ENCODE results near the gene CSTF2T. TPM values are rescaled to one million over a fixed set of nuclear protein-coding genes. Genes with fewer than 3 reads are reported as not detected.

Gene CSTF2T
- total RNA-seq, 1 experiment from 2014 or later = 27.5 TPM

DNA sequence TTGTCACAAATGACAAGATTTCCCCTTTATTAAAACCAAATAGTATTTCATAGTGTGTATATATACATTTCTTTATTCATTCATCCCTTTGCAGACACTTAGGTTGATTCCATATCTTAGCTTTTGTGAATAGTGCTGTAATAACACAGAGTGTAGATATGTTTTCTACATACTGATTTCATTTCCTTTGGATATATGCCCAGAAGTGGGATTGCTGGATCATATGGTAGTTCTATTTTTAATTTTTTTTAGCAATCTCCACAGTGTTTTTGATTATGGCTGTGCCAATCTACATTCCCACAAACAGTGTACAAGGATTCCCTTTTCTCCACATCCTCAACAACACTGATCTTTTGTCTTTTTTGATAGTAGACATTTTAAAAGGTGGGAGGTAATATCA lies 46.4 kb downstream of the CSTF2T start:
- H3K27me3 Mint-ChIP-seq (ENCODE audit: low read depth) = no peaks in the 10 kb centered on the region
- POLR2A ChIA-PET = no interaction called here
- no peak overlapping the region for H3K4me3 Mint-ChIP-seq
- CTCF ChIA-PET = no interaction called here
- H3K27ac Mint-ChIP-seq = no peak overlapping the region
- H3K4me1 Mint-ChIP-seq = peaks cover 2% of the 10 kb centered on the region
- no peaks in the 10 kb centered on the region for H3K9me3 Mint-ChIP-seq
- DNase-seq (ENCODE audit: low spot score) (no peak), ATAC-seq (no peak)
- H3K36me3 Mint-ChIP-seq = no peaks in the 10 kb centered on the region
- TF ChIP-seq ZSCAN18 (CRISPR knock-in tag; IDR thresholded peaks at IDR 0.05) (no peak), ZNF138 (CRISPR knock-in tag; conservative IDR thresholded peaks at IDR 0.05) (no peak), ZNF423 (CRISPR knock-in tag; IDR thresholded peaks at IDR 0.05) (no peak), EMX1 (CRISPR knock-in tag; IDR thresholded peaks at IDR 0.05) (no peak), TP53 (CRISPR knock-in tag; IDR thresholded peaks at IDR 0.05) (no peak), ZNF425 (CRISPR knock-in tag; conservative IDR thresholded peaks at IDR 0.05) (no peak), ZNF263 (CRISPR knock-in tag; IDR thresholded peaks at IDR 0.05; ENCODE audit: low read depth) (no peak), ATF2 (CRISPR knock-in tag; IDR thresholded peaks at IDR 0.05; ENCODE audit: borderline replicate concordance, low read depth) (no peak), OVOL2 (CRISPR knock-in tag; IDR thresholded peaks at IDR 0.05; ENCODE audit: borderline replicate concordance) (no peak), RELA (CRISPR knock-in tag; IDR thresholded peaks at IDR 0.05; ENCODE audit: borderline replicate concordance) (no peak), ZBTB43 (CRISPR knock-in tag; IDR thresholded peaks at IDR 0.05) (no peak), NFATC4 (CRISPR knock-in tag; IDR thresholded peaks at IDR 0.05) (no peak), E2F1 (CRISPR knock-in tag; IDR thresholded peaks at IDR 0.05) (no peak), CREB1 (CRISPR knock-in tag; IDR thresholded peaks at IDR 0.05) (no peak), SOX15 (CRISPR knock-in tag; IDR thresholded peaks at IDR 0.05) (no peak), ZNF317 (CRISPR knock-in tag; IDR thresholded peaks at IDR 0.05; ENCODE audit: borderline replicate concordance, low read depth) (no peak), GRHL2 (CRISPR knock-in tag; IDR thresholded peaks at IDR 0.05; ENCODE audit: insufficient replicate concordance, severe bottlenecking) (no peak)
- TF ChIP-seq, protein P1, sequence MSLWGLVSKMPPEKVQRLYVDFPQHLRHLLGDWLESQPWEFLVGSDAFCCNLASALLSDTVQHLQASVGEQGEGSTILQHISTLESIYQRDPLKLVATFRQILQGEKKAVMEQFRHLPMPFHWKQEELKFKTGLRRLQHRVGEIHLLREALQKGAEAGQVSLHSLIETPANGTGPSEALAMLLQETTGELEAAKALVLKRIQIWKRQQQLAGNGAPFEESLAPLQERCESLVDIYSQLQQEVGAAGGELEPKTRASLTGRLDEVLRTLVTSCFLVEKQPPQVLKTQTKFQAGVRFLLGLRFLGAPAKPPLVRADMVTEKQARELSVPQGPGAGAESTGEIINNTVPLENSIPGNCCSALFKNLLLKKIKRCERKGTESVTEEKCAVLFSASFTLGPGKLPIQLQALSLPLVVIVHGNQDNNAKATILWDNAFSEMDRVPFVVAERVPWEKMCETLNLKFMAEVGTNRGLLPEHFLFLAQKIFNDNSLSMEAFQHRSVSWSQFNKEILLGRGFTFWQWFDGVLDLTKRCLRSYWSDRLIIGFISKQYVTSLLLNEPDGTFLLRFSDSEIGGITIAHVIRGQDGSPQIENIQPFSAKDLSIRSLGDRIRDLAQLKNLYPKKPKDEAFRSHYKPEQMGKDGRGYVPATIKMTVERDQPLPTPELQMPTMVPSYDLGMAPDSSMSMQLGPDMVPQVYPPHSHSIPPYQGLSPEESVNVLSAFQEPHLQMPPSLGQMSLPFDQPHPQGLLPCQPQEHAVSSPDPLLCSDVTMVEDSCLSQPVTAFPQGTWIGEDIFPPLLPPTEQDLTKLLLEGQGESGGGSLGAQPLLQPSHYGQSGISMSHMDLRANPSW (CRISPR knock-in tag; conservative IDR thresholded peaks at IDR 0.05; ENCODE audit: low read depth) = no peak
- TF ChIP-seq, protein P2, sequence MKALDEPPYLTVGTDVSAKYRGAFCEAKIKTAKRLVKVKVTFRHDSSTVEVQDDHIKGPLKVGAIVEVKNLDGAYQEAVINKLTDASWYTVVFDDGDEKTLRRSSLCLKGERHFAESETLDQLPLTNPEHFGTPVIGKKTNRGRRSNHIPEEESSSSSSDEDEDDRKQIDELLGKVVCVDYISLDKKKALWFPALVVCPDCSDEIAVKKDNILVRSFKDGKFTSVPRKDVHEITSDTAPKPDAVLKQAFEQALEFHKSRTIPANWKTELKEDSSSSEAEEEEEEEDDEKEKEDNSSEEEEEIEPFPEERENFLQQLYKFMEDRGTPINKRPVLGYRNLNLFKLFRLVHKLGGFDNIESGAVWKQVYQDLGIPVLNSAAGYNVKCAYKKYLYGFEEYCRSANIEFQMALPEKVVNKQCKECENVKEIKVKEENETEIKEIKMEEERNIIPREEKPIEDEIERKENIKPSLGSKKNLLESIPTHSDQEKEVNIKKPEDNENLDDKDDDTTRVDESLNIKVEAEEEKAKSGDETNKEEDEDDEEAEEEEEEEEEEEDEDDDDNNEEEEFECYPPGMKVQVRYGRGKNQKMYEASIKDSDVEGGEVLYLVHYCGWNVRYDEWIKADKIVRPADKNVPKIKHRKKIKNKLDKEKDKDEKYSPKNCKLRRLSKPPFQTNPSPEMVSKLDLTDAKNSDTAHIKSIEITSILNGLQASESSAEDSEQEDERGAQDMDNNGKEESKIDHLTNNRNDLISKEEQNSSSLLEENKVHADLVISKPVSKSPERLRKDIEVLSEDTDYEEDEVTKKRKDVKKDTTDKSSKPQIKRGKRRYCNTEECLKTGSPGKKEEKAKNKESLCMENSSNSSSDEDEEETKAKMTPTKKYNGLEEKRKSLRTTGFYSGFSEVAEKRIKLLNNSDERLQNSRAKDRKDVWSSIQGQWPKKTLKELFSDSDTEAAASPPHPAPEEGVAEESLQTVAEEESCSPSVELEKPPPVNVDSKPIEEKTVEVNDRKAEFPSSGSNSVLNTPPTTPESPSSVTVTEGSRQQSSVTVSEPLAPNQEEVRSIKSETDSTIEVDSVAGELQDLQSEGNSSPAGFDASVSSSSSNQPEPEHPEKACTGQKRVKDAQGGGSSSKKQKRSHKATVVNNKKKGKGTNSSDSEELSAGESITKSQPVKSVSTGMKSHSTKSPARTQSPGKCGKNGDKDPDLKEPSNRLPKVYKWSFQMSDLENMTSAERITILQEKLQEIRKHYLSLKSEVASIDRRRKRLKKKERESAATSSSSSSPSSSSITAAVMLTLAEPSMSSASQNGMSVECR (CRISPR knock-in tag; IDR thresholded peaks at IDR 0.05; ENCODE audit: borderline replicate concordance) = no peak

Measured in WTC11 (cell line).